ENCODE results near the gene ZNF609.

GRCh38 chr15:64515196-64515595, 54.8 kb downstream of the ZNF609 start:
- TF ChIP-seq POLR2A (IDR thresholded peaks at IDR 0.05; ENCODE audit: low read depth, low read length) (no peak), POLR2AphosphoS5 (IDR thresholded peaks at IDR 0.05; ENCODE audit: low read depth, low read length) (no peak), TAF1 (IDR thresholded peaks at IDR 0.05; ENCODE audit: borderline replicate concordance, low read depth, low read length) (no peak)

Data from GM12892 (cell line).